C4-2B (cell line): ENCODE results near the gene HSDL1.

ENCODE experiments used
- CTCF ChIP-seq: fragments of 450-650 bp; conservative IDR thresholded peaks from 2 replicates; pipeline ENCODE4 v1.5.1; 2017; ENCODE audit warnings: mild to moderate bottlenecking
- ZFX ChIP-seq: fragments of 450-650 bp; IDR thresholded peaks from 2 replicates; pipeline ENCODE4 v1.6.1; 2017

GRCh38 chr16:84191466-84191865, 46.5 kb upstream of the HSDL1 start:
- TF ChIP-seq CTCF (no peak), ZFX (no peak)
